ENCODE measurements around the gene ATAD1.

The ATAD1 gene

DNA sequence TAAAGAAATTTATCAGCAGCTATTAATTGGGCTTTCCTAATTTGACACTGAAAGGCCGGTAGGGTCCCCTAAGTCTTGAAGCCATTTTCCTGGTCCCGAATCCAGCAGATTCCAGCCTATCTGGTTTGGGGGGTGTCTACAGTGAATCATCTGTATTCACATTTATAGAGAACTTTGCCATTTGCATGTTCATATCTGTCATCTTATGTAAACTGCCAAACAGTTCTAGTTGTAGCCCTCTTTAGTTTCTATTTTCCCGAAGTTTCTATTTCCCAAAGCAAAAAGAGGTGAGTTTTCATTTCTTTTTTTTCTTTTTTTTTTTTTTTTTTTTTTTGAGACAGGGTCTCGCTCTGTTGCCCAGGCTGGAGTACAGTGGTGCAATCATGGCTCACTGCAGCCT, 110.8 kb downstream of the ATAD1 start:
- DNase-seq, result no peak

DNA sequence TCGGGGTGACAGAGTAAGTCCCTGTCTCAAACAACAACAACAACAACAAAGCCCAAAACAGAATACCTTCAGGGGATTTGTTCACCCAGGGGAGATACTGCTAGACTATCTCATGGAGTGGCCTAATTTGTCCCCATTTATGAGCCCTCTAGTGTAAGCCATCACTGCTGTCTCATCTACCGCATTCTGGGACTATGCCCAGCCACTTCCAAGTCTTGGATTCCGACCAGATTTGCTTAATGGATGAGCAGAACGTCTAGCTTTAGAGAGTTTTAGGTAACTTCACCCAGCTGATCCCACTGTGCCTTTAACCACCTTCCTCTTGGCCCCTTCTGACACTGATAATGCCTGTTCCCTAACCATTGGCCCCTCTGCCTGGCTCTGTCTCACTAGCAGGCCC, 111.3 kb downstream of the ATAD1 start:
- DNase-seq, result no peak

GRCh38 chr10:87705339-87705738, 112.7 kb downstream of the ATAD1 start:
- no peak for DNase-seq

DNA sequence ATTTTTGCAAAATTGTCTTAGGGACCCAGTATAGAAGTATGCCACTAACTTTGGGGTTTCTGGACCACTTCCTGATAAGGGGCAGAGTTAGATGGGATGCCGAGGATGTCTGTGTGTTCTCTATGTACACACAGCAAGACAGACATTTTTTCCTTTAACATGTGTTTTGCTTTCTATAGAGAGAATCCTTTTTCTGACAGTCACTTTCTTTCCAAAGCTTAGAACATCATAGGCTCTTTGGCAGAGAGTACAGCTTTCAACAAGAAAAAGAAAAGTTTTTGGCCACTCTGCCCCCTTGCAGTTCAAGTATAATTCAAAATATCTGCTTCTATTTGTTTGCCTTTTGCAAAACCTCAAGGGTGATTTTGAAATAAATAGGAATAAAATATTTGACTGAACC, 114.3 kb downstream of the ATAD1 start:
- no peak for DNase-seq

DNA sequence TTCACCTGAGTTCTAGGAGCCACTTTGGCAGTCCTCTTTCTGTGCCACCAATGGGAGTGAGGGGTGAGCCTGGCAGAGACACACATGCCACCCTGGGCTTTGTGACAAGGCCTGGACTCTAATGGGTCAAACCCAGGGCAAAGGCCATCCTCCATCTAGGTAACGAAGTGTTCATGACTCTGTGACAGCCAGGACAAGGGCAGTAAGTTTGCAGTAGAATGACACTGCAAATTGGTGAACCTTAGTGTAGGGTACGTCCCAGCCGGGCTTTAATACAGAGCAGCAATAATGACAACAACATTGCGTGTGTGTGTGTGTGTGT, 115.1 kb downstream of the ATAD1 start:
- no peak for DNase-seq

- DNase-seq, result no peak
Observed at GRCh38 chr10:87702260-87702972, 115.6 kb downstream of the ATAD1 start.
